OCI-LY7 (cell line): ENCODE measurements around the gene SEMA3E. TPM values are rescaled to one million over a fixed set of nuclear protein-coding genes. Genes with fewer than 3 reads are reported as not detected.

Experiments
- BruUV-seq: library from RNA; stranded (reverse); fragments of 400-500 nt; replicated peaks from 2 replicates; lab custom pipeline; 2021; lab: Mats Ljungman, UMichigan
- CTCF ChIA-PET: fragments of 300-600 bp; sonication (Branson Sonifier 250); formaldehyde crosslinking; loops from one replicate; lab custom pipeline; 2022; ENCODE audit warnings: antibody characterized with exemption; ENCODE audit not compliant: unreplicated experiment; lab: Charles Lee
- POLR2A ChIA-PET: fragments of 300-600 bp; sonication (Branson Sonifier 250); formaldehyde crosslinking; loops from one replicate; lab custom pipeline; 2022; ENCODE audit warnings: antibody characterized with exemption; lab: Charles Lee
- DNase-seq: peaks from one replicate; pipeline ENCODE4 v3.0.0-alpha.2; 2015; ENCODE audit warnings: low spot score
- H2AFZ ChIP-seq: fragments of 200-600 bp; sonication (generic), shearing (Covaris generic); 2 replicates; pipeline ENCODE4 v1.6.1; 2014; ENCODE audit warnings: mild to moderate bottlenecking, antibody characterized with exemption, low read length, moderate library complexity
- H3K27ac ChIP-seq: fragments of 200-600 bp; sonication (generic); 2 replicates; pipeline ENCODE4 v1.5.1; 2014; ENCODE audit warnings: mixed run types, low read depth, mild to moderate bottlenecking, moderate library complexity, low read length, inconsistent platforms; ENCODE audit not compliant: poor library complexity, severe bottlenecking
- H3K36me3 ChIP-seq: fragments of 200-600 bp; sonication (generic); 2 replicates; pipeline ENCODE4 v1.6.1; 2014; ENCODE audit warnings: mild to moderate bottlenecking, antibody characterized with exemption, low read length, moderate library complexity, mixed read lengths; ENCODE audit not compliant: insufficient read depth
- H3K4me1 ChIP-seq: fragments of 200-600 bp; sonication (generic); 2 replicates; pipeline ENCODE4 v1.5.1; 2014; ENCODE audit warnings: mild to moderate bottlenecking, low read length; ENCODE audit not compliant: insufficient read depth, poor library complexity, severe bottlenecking
- H3K4me2 ChIP-seq: fragments of 200-600 bp; sonication (generic); 2 replicates; pipeline ENCODE4 v1.6.1; 2014; ENCODE audit warnings: mild to moderate bottlenecking, low read length
- H3K4me3 ChIP-seq: fragments of 200-600 bp; sonication (generic); 2 replicates; pipeline ENCODE4 v1.5.1; 2014; ENCODE audit warnings: mild to moderate bottlenecking, low read depth, low read length; ENCODE audit not compliant: poor library complexity, severe bottlenecking
- H3K79me2 ChIP-seq: fragments of 200-600 bp; sonication (generic); 2 replicates; pipeline ENCODE4 v1.6.1; 2016; ENCODE audit warnings: low read depth, mild to moderate bottlenecking, low read length, moderate library complexity, mixed read lengths; ENCODE audit not compliant: insufficient read depth
- H3K9me2 ChIP-seq: fragments of 200-600 bp; sonication (generic); 2 replicates; pipeline ENCODE4 v1.6.1; 2016; ENCODE audit warnings: mild to moderate bottlenecking, low read length, mixed read lengths; ENCODE audit not compliant: insufficient read depth
- H3K9me3 ChIP-seq: fragments of 200-600 bp; sonication (generic); 2 replicates; pipeline ENCODE4 v1.6.1; 2014; ENCODE audit warnings: mild to moderate bottlenecking, mixed run types, low read length, mixed read lengths
- H4K20me1 ChIP-seq: fragments of 200-600 bp; sonication (generic); 2 replicates; pipeline ENCODE4 v1.6.1; 2014; ENCODE audit warnings: mild to moderate bottlenecking, antibody characterized with exemption, low read length, moderate library complexity, mixed read lengths; ENCODE audit not compliant: insufficient read depth
- EZH2phosphoT487 ChIP-seq: fragments of 200-600 bp; sonication (generic); IDR thresholded peaks from 2 replicates; pipeline ENCODE4 v1.6.1; 2018; ENCODE audit warnings: low read depth, borderline replicate concordance, mild to moderate bottlenecking, mixed run types, antibody characterized with exemption, low read length, moderate library complexity, mixed read lengths
- intact Hi-C: fragments of 100-400 bp; cut with micrococcal nuclease; formaldehyde crosslinking; loops from one replicate; pipeline ENCODE4 v1.10.0; 2022; ENCODE audit not compliant: unreplicated experiment
- total RNA-seq, 2 experiments: library from RNA; depleted of rRNA in 1 of 2; stranded (reverse); fragments of >200 nt in 1 of 2; shearing (Covaris generic) in 1 of 2; gene quantifications; 2 replicates each; pipeline ENCODE4 v1.2.3, GENCODE V29; 2014 to 2022
- TF ChIP-seq, protein P1 (sequence below): fragments of 200-600 bp; sonication (generic); conservative IDR thresholded peaks from 2 replicates; pipeline ENCODE4 v1.5.1; 2014; ENCODE audit warnings: mild to moderate bottlenecking, antibody characterized with exemption, low read length, moderate library complexity, mixed read lengths

SEMA3E gene
- total RNA-seq, 2 experiments from 2014 or later: 0.06 TPM; not detected in 1

DNA sequence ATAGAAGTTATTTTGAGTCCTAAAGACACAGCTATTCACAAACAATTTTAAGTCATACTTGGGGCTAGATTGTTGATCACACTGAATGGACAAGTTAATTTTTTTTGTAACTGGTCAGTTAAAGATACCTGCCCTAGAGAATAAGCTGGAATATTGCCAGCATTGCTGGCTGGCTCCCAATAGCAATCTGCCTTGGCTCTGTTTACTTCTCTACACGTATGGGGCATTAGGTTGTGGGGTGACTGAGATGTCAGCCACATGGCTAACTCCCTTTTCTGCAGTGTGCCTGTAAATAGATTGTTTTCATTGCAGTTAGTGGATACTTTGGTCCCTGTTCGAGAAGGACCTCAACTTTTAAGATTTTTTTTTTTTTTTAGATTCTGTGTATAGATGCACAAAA, 128.2 kb downstream of the SEMA3E start:
- Histone ChIP-seq H4K20me1 (no peaks in the 10 kb centered on the region), H3K79me2 (no peaks in the 10 kb centered on the region), H3K27ac (no peak overlapping the region), H3K9me2 (no peaks in the 10 kb centered on the region), H3K4me2 (no peak overlapping the region), H3K4me1 (no peaks in the 10 kb centered on the region), H3K9me3 (no peaks in the 10 kb centered on the region), H3K36me3 (no peaks in the 10 kb centered on the region), H2AFZ (no peak overlapping the region), H3K4me3 (no peak overlapping the region)
- no peak for DNase-seq
- intact Hi-C loops: no loop called here
- no TSS peak for BruUV-seq
- no peak for TF ChIP-seq EZH2phosphoT487
- TF ChIP-seq, protein P1, sequence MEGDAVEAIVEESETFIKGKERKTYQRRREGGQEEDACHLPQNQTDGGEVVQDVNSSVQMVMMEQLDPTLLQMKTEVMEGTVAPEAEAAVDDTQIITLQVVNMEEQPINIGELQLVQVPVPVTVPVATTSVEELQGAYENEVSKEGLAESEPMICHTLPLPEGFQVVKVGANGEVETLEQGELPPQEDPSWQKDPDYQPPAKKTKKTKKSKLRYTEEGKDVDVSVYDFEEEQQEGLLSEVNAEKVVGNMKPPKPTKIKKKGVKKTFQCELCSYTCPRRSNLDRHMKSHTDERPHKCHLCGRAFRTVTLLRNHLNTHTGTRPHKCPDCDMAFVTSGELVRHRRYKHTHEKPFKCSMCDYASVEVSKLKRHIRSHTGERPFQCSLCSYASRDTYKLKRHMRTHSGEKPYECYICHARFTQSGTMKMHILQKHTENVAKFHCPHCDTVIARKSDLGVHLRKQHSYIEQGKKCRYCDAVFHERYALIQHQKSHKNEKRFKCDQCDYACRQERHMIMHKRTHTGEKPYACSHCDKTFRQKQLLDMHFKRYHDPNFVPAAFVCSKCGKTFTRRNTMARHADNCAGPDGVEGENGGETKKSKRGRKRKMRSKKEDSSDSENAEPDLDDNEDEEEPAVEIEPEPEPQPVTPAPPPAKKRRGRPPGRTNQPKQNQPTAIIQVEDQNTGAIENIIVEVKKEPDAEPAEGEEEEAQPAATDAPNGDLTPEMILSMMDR: no peak
- POLR2A ChIA-PET: interaction anchor here (0.6 to 1.3 kb wide), 2 partner anchors 9 to 26 kb away, joined by 3 read pairs; no protein-coding TSS in a partner anchor
- CTCF ChIA-PET: no interaction called here

DNA sequence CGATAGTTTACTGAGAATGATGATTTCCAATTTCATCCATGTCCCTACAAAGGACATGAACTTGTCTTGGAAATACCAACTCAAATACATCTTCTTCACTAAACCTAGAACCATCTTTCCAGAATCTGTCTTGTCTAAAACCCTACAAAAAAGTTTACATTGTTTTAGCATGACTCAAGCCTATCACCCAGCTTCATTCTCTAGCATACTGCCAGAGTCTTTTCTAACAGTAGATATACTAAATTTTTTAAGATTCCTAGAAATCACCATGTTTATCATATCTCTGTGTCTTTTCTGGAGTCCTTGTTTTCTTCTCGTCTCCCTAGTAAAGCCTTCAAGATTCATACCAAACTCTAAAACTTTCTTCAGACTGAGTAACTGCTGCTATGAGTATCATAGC, 129.7 kb downstream of the SEMA3E start:
- no peak for DNase-seq
- Histone ChIP-seq H4K20me1 (no peaks in the 10 kb centered on the region), H3K36me3 (no peaks in the 10 kb centered on the region), H3K4me1 (no peaks in the 10 kb centered on the region), H3K9me3 (no peaks in the 10 kb centered on the region), H2AFZ (no peak overlapping the region), H3K27ac (no peak overlapping the region), H3K4me3 (no peak overlapping the region), H3K79me2 (no peaks in the 10 kb centered on the region), H3K9me2 (no peaks in the 10 kb centered on the region), H3K4me2 (no peak overlapping the region)
- no TSS peak for BruUV-seq
- POLR2A ChIA-PET: interaction anchor here (0.7 to 1.2 kb wide), 2 partner anchors 9 to 29 kb away, joined by 5 to 6 read pairs; no protein-coding TSS in a partner anchor
- intact Hi-C loops: loop anchor here (10.0 kb wide), 1 partner anchor 136 kb away; no protein-coding TSS in a partner anchor
- no peak for TF ChIP-seq EZH2phosphoT487
- TF ChIP-seq, protein P1: no peak
- CTCF ChIA-PET: no interaction called here

- CTCF ChIA-PET: no interaction called here
- no TSS peak for BruUV-seq
- POLR2A ChIA-PET: interaction anchor here (0.6 to 1.5 kb wide), 3 partner anchors 21 to 49 kb away, joined by 3 read pairs; no protein-coding TSS in a partner anchor
- TF ChIP-seq EZH2phosphoT487: no peak
- TF ChIP-seq, protein P1: no peak
- Histone ChIP-seq H3K79me2 (no peaks in the 10 kb centered on the region), H2AFZ (no peak overlapping the region), H4K20me1 (no peaks in the 10 kb centered on the region), H3K27ac (no peak overlapping the region), H3K4me2 (no peak overlapping the region), H3K9me3 (no peaks in the 10 kb centered on the region), H3K4me3 (no peak overlapping the region), H3K36me3 (no peaks in the 10 kb centered on the region), H3K9me2 (no peaks in the 10 kb centered on the region), H3K4me1 (no peaks in the 10 kb centered on the region)
- no peak for DNase-seq
- intact Hi-C loops: loop anchor here (10.0 kb wide), 1 partner anchor 138 kb away; no protein-coding TSS in a partner anchor
Measured at GRCh38 chr7:83517035-83517700, 131.8 kb downstream of the SEMA3E start.
